Activated T-helper 17 cell treated with anti-CD3 and anti-CD28 coated beads, Interleukin-2, amount 50 U/mL, for 72 hours (primary cell): Measurements from ENCODE around the gene LAMP1. TPM values are rescaled to one million over a fixed set of nuclear protein-coding genes. Genes with fewer than 3 reads are reported as not detected.
A peak's percentile ranks its signal among the peaks of the same experiment; 100 is the strongest.

Experiments
- ATAC-seq: fragments of 150-1000 bp; cut with Tn5 transposase; replicated peaks from 2 replicates; pipeline ENCODE4 v1.10.0; 2021; ENCODE audit warnings: mild to moderate bottlenecking, moderate library complexity
- H3K27ac Mint-ChIP-seq: one replicate; pipeline ENCODE4 v1.8.0; 2022; ENCODE audit warnings: mixed read lengths
- H3K27me3 Mint-ChIP-seq: one replicate; pipeline ENCODE4 v1.8.0; 2022; ENCODE audit warnings: mixed read lengths
- H3K36me3 Mint-ChIP-seq: one replicate; pipeline ENCODE4 v1.8.0; 2022; ENCODE audit warnings: low read depth, mild to moderate bottlenecking, mixed read lengths
- H3K4me1 Mint-ChIP-seq: one replicate; pipeline ENCODE4 v1.8.0; 2022; ENCODE audit warnings: mixed read lengths
- H3K4me3 Mint-ChIP-seq: one replicate; pipeline ENCODE4 v1.8.0; 2022; ENCODE audit warnings: mild to moderate bottlenecking, mixed read lengths
- H3K9me3 Mint-ChIP-seq: one replicate; pipeline ENCODE4 v1.8.0; 2022; ENCODE audit warnings: mixed read lengths
- total RNA-seq, 2 donors: library from RNA; stranded (reverse); gene quantifications; one replicate each; pipeline ENCODE4 v1.2.3, GENCODE V29; 2022

Gene LAMP1
- total RNA-seq, 2 donors from 2014 or later, result 46.1 to 95.1 TPM

DNA sequence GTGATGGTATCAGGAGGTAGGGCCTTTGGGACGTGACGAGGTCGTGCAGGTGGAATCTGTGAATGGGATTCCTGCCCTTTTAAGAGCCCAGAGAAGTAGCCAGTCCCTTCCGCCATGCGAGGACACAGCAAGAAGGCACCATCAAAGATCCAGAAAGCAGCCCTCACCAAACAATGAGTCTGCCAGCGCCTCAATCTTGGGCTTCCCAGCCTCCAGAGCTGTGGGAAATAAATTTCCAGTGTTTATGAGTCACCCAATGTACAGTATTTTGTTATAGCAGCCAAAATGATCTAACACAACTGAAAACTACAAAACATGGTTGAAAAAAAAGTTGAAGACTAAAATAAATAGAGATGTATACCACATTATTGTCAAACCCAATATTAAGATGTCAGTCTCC, 16.9 kb upstream of the LAMP1 start:
- H3K9me3 Mint-ChIP-seq, result no peaks in the 10 kb centered on the region
- no peak for ATAC-seq
- H3K27me3 Mint-ChIP-seq, result no peaks in the 10 kb centered on the region
- no peaks in the 10 kb centered on the region for H3K4me1 Mint-ChIP-seq
- no peaks in the 10 kb centered on the region for H3K36me3 Mint-ChIP-seq
- no peak overlapping the region for H3K27ac Mint-ChIP-seq
- H3K4me3 Mint-ChIP-seq, result no peak overlapping the region

DNA sequence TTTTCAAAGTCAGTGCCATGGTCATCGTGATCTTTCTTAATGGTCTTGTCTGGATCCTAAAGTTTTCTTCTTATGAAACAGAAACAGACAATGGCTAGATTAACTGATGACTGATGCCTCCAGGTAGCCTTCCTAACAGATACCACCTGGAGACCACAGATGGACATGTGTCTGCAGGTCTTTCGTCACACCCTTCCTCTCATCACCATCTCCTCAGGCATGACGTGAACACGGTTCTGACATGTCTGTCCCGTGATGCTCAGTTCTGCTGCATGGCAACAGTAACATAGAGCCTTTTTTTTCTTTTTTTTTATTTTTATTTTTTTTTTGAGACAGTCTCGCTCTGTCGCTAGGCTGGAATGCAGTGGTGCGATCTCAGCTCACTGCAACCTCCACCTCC, 13.1 kb upstream of the LAMP1 start:
- Mint-ChIP-seq H3K27me3 (no peaks in the 10 kb centered on the region), H3K27ac (no peak overlapping the region), H3K36me3 (no peaks in the 10 kb centered on the region), H3K4me3 (no peak overlapping the region), H3K4me1 (no peaks in the 10 kb centered on the region), H3K9me3 (no peaks in the 10 kb centered on the region)
- no peak for ATAC-seq

DNA sequence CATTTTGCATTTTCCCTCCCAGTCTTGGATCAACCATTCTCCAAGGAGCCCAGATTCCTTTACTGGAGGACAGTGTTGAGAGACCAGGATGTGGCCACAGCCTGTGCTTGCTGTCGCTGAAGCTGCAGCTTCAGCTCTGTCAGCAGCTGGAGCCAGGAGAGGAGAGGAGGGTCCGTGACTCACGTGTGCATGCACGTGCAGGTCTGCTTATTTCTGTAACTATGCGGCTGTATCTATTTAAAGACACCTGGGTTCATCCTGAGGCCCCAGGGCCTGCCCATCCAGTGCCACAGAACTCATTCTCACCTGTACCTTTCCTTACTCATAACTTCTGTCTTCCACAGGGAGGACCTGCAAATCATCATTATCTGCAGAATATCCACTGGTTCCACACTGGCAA, 8.2 kb upstream of the LAMP1 start:
- no peak overlapping the region for H3K4me3 Mint-ChIP-seq
- no peak for ATAC-seq

DNA sequence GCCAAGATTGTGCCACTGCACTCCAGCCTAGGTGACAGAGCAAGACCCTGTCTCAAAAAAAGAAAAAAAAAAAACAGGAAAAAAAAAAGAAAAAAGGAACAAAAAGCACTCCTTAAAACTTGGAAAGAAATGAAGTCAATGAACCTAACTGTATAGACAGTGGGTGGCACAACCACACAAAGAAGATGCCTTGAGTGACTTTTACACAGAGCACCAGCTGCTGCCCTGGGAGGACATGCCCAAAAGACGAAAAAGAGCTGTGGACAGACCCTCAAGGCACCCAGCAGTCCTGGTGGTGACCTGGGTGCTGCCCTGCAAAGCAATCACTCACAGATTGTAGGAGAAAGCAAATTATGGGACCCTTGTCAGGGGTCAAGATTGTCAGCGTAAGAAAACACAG, 5.9 kb upstream of the LAMP1 start:
- no peak overlapping the region for H3K27ac Mint-ChIP-seq
- ATAC-seq, result no peak
- H3K27me3 Mint-ChIP-seq, result no peaks in the 10 kb centered on the region
- H3K36me3 Mint-ChIP-seq, result no peaks in the 10 kb centered on the region
- H3K9me3 Mint-ChIP-seq, result no peaks in the 10 kb centered on the region
- H3K4me1 Mint-ChIP-seq, result peaks cover 8% of the 10 kb centered on the region
- H3K4me3 Mint-ChIP-seq, result peak overlapping the region; percentile 51

More for the DNA sequence above, 8.2 kb upstream of the LAMP1 start:
- H3K27ac Mint-ChIP-seq, result no peak overlapping the region
- no peaks in the 10 kb centered on the region for H3K27me3 Mint-ChIP-seq
- no peaks in the 10 kb centered on the region for H3K9me3 Mint-ChIP-seq
- no peaks in the 10 kb centered on the region for H3K36me3 Mint-ChIP-seq
- H3K4me1 Mint-ChIP-seq, result peaks cover 8% of the 10 kb centered on the region

DNA sequence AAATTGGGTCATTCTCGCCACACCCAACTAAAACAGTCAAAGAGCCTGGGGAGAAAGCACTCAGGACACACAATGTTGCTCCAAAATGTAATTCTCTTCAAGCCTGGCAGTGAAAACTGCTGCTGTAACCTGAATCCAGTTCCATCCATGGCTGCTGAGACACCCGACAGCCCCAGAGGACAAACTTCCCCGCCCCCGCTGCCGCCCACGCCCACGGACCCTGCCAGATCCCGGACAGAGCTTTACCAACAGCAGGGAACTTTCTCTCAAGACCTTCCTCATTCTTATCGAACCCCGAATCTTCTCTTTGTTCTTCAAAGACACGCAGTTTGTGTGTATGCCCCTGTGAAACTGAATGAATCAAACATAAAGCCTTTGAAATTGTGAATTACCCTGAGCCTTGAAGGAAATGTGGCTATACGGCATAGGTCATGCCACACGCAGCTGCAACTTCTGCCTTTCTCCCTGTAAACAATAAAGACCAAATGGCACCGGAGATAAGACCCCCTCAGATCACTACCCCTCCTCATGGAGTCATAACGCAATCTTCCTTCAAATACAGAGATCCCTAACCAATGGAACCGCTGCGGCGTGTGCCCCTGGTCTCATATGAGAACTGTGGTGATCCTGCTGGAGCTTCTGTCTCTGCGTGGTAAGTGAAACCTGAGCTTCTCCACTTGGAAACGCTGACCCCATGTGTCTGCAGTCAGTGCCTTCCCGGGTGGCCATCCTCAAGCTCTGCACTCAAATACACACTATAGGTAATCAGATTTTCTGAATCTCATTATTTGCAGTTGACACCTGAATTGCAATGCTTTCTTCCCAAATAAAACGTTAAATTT, 4.8 kb upstream of the LAMP1 start:
- Mint-ChIP-seq H3K36me3 (peaks cover 9% of the 10 kb centered on the region), H3K4me1 (peaks cover 15% of the 10 kb centered on the region), H3K4me3 (peak overlapping the region; percentile 78), H3K27ac (peak overlapping the region; percentile 77), H3K27me3 (no peaks in the 10 kb centered on the region), H3K9me3 (no peaks in the 10 kb centered on the region)
- peak; percentile 13 for ATAC-seq

DNA sequence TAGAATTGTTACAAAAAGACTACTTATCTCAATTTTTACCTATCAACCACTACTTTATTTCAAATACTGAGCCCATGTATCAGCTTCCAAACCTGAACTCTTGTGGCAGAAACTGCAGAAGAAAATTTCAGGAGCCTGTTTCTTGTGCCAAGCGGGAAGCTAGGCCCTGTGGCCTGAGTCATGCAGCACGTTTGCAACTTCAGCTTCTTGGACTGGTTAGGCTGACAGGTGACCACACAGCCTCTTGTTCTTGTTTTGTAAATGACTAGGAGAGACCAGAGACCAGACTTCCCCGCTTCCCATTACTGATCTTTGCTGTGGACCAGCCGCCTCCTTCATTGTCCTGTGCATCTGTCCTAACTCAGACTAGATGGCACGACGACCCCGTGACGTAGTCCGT, 3.4 kb upstream of the LAMP1 start:
- H3K27me3 Mint-ChIP-seq, result no peaks in the 10 kb centered on the region
- H3K4me1 Mint-ChIP-seq, result peaks cover 24% of the 10 kb centered on the region
- no peak overlapping the region for H3K4me3 Mint-ChIP-seq
- no peak overlapping the region for H3K27ac Mint-ChIP-seq
- peaks cover 15% of the 10 kb centered on the region for H3K36me3 Mint-ChIP-seq
- no peaks in the 10 kb centered on the region for H3K9me3 Mint-ChIP-seq
- no peak for ATAC-seq

GRCh38 chr13:113295776-113296175, 1.3 kb upstream of the LAMP1 start:
- H3K4me1 Mint-ChIP-seq, result peaks cover 26% of the 10 kb centered on the region
- peak overlapping the region; percentile 100 for H3K27ac Mint-ChIP-seq
- H3K9me3 Mint-ChIP-seq, result no peaks in the 10 kb centered on the region
- ATAC-seq, result no peak
- peak overlapping the region; percentile 98 for H3K4me3 Mint-ChIP-seq
- H3K36me3 Mint-ChIP-seq, result peaks cover 17% of the 10 kb centered on the region
- H3K27me3 Mint-ChIP-seq, result no peaks in the 10 kb centered on the region

- Mint-ChIP-seq H3K36me3 (peaks cover 21% of the 10 kb centered on the region), H3K4me1 (peaks cover 21% of the 10 kb centered on the region)
These were observed 467 bp downstream of the LAMP1 start for GRCh38 chr13:113297370-113298042.

DNA sequence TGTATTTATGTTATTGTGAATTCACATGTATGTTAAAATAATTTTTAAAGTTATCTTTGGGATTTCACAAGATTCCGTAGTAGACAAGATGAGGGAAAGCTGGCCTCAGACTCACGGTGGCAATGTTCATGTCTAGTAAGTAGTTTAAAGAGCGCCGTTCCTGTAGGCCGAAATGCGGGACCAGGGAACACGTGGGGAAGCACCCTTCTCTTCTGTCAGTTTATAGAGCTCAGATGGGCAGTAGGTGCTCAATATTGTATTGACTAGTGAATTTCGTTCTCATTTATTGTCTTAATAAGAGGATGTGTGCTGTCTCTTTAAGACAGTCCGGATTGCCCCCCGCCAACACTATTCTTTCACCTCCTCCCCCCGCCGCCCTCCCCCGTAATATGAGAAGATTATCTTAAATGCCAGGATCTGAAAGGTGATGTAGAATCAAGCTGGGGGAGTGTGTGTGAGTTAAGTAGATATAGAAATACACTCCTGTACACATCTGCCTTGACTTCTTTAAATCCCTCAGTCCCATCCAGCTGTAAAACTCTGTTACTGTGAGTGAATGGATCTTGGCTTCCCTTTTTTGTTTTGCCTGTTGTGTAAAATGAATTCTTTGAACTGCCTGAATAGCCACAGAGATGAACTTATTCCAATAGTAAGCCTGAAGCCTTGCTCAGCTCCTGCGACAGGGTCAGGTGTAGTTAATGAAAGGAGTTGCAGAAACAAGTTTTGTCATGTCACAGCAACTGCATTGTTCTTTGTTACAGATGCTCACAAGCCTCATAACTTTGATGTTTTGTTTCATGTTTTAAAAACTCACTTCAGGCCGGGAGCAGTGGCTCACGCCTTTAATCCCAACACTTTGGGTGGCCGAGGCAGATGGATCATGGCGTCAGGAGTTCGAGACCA, 1.3 kb downstream of the LAMP1 start:
- H3K36me3 Mint-ChIP-seq, result peaks cover 21% of the 10 kb centered on the region
- peak overlapping the region; percentile 98 for H3K4me3 Mint-ChIP-seq
- no peaks in the 10 kb centered on the region for H3K27me3 Mint-ChIP-seq
- peak overlapping the region; percentile 99 for H3K27ac Mint-ChIP-seq
- no peak for ATAC-seq
- no peaks in the 10 kb centered on the region for H3K9me3 Mint-ChIP-seq
- peaks cover 21% of the 10 kb centered on the region for H3K4me1 Mint-ChIP-seq

More at GRCh38 chr13:113297370-113298042, 467 bp downstream of the LAMP1 start:
- Mint-ChIP-seq H3K27ac (peak overlapping the region; percentile 99), H3K9me3 (no peaks in the 10 kb centered on the region), H3K27me3 (no peaks in the 10 kb centered on the region), H3K4me3 (peak overlapping the region; percentile 98)
- peak; percentile 69 for ATAC-seq

- H3K27me3 Mint-ChIP-seq, result no peaks in the 10 kb centered on the region
- H3K9me3 Mint-ChIP-seq, result no peaks in the 10 kb centered on the region
- peaks cover 21% of the 10 kb centered on the region for H3K36me3 Mint-ChIP-seq
- ATAC-seq, result no peak
- no peak overlapping the region for H3K4me3 Mint-ChIP-seq
- H3K27ac Mint-ChIP-seq, result no peak overlapping the region
- H3K4me1 Mint-ChIP-seq, result peaks cover 21% of the 10 kb centered on the region
These were observed 2.9 kb downstream of the LAMP1 start for GRCh38 chr13:113299951-113300350.

- no peaks in the 10 kb centered on the region for H3K9me3 Mint-ChIP-seq
- no peak overlapping the region for H3K27ac Mint-ChIP-seq
- H3K36me3 Mint-ChIP-seq, result peaks cover 35% of the 10 kb centered on the region
- no peaks in the 10 kb centered on the region for H3K27me3 Mint-ChIP-seq
- peaks cover 9% of the 10 kb centered on the region for H3K4me1 Mint-ChIP-seq
- ATAC-seq, result no peak
- no peak overlapping the region for H3K4me3 Mint-ChIP-seq
These were observed 5.9 kb downstream of the LAMP1 start for GRCh38 chr13:113302986-113303385.

GRCh38 chr13:113304121-113304520, 7.1 kb downstream of the LAMP1 start:
- Mint-ChIP-seq H3K27ac (peak overlapping the region; percentile 11), H3K4me3 (no peak overlapping the region), H3K27me3 (no peaks in the 10 kb centered on the region), H3K9me3 (no peaks in the 10 kb centered on the region), H3K4me1 (peaks cover 4% of the 10 kb centered on the region), H3K36me3 (peaks cover 39% of the 10 kb centered on the region)
- ATAC-seq, result no peak

DNA sequence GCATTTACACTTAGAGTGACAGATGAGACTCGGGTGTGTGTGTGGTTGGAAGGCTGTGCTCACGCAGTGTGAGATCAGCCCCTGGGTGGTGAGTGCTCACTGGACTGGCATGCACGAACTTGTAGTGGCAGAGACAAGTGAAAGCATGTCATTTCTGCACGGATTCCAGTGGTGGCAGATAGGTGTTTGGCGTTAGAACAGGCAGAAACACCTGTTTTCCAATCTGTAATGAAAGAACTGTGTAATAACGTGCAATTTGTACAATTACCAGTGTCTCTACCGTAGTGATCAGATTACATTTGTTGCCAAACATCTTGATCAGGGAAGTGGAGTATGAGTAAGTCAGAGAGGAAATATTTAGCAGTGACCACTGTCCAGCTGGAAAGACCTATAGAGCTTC, 8.2 kb downstream of the LAMP1 start:
- no peaks in the 10 kb centered on the region for H3K27me3 Mint-ChIP-seq
- no peaks in the 10 kb centered on the region for H3K9me3 Mint-ChIP-seq
- no peak overlapping the region for H3K27ac Mint-ChIP-seq
- no peak for ATAC-seq
- no peak overlapping the region for H3K4me3 Mint-ChIP-seq
- peaks cover 4% of the 10 kb centered on the region for H3K4me1 Mint-ChIP-seq
- H3K36me3 Mint-ChIP-seq, result peaks cover 50% of the 10 kb centered on the region

DNA sequence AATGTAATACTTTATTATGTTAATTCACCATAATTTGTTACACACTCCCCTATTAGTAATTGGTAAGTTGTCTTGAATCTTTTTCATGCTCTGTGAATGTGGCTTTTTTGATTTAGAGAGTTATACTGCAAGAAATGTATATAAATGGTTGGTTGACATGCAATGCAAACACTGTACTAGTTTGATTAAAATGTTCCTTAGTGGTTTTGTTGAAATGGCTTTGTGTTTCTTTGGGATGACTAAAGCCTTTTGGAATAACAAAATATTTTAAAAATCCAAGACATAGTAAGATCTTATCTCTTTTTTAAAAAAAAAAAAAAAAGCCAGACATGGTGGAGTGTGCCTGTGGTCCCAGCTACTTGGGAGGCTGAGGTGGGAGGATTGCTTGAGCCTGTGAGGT, 10.5 kb downstream of the LAMP1 start:
- no peaks in the 10 kb centered on the region for H3K27me3 Mint-ChIP-seq
- H3K27ac Mint-ChIP-seq, result no peak overlapping the region
- H3K36me3 Mint-ChIP-seq, result peaks cover 66% of the 10 kb centered on the region
- no peaks in the 10 kb centered on the region for H3K4me1 Mint-ChIP-seq
- ATAC-seq, result no peak
- H3K4me3 Mint-ChIP-seq, result no peak overlapping the region
- no peaks in the 10 kb centered on the region for H3K9me3 Mint-ChIP-seq
